GM18517 (cell line): ENCODE measurements around the gene SMG6.
"Not testable (repeated sequence)": the region's sequence is repeated elsewhere in the genome, so short reads cannot be mapped to it uniquely, and the experiment has no call there.

ENCODE experiments used
- ATAC-seq: cut with Tn5 transposase; IDR thresholded peaks from one replicate; pipeline ENCODE4 v1.9.1; 2021; ENCODE audit warnings: mild to moderate bottlenecking, moderate library complexity; ENCODE audit not compliant: unreplicated experiment

The SMG6 gene

GRCh38 chr17:2264067-2264860 lies 39.3 kb downstream of the SMG6 start:
- no peak for ATAC-seq

- no peak for ATAC-seq
These were observed 40.2 kb downstream of the SMG6 start for GRCh38 chr17:2263183-2264066.

DNA sequence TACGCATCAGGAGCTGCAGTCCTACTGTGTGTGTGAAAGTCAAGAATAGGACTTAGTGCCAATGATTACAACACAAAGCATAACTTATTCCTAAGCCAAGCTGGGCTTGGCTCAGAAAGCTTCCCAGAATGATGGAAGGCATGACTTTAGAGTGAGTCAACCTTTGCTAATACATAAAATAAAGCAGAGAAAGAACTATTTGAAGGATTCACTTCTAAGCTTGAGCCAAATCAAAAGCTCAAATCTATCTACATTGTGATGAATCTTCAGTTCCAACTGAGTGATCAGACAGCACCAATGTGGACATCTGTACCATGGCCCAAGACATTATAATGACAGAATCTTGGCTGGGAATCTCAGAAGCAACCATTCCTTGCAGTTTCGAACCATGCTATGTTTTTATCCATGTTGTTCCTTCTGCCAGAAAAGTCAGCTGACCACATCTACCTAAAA lies 41.4 kb downstream of the SMG6 start:
- no peak for ATAC-seq

GRCh38 chr17:2259769-2260536 lies 43.6 kb downstream of the SMG6 start:
- ATAC-seq: peak; percentile 63

GRCh38 chr17:2258830-2259229 lies 44.8 kb downstream of the SMG6 start:
- not testable (repeated sequence) for ATAC-seq

DNA sequence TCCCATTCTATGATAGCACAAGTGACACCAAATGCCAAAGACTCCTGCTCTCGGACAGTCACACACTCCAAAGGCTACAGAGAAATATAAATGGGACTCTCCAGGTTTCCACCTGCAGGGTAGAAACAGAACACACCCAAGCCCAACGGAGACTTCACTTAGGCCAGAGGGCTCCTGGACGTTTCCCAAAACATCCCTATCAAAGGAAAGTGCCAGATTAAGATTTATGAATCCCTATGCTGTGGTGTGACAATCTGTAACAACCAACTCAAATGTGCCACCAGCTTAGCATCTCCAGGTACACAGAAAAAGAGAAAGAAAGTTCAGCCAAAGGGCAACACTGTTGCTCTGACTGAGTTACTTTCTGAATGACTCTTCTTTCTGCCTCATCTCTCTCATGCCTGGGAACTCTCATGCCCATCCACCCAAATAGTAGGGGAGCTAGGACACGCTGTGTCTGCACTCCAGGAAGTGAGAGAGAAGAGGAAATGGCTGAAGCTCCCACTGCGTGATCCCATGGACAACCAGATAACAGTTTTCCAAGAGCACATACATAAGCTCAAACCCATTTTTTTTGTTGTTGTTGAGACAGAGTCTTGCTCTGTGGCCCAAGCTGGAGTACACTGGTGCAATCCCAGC lies 49.7 kb downstream of the SMG6 start:
- ATAC-seq: peak; percentile 70

GRCh38 chr17:2253362-2253761 lies 50.2 kb downstream of the SMG6 start:
- no peak for ATAC-seq

DNA sequence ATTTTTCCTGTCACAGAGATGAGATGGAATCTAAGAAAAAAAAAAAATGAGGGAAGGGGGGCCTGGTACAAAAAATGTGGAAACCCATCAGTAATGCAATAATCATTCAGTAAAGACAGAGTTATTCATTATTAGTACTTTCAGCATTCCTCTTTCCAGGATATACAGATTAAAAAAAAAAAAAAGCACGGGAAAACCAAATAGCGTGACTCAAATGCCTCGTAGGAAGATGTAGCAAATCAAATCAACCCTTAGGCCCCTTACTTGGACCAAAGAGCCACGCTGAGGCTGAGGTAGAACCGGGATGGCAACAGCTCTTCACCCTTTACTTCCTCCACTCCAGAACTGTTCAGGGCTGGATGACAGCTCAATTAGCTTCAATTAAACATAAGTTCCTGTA lies 52.5 kb downstream of the SMG6 start:
- ATAC-seq: no peak

DNA sequence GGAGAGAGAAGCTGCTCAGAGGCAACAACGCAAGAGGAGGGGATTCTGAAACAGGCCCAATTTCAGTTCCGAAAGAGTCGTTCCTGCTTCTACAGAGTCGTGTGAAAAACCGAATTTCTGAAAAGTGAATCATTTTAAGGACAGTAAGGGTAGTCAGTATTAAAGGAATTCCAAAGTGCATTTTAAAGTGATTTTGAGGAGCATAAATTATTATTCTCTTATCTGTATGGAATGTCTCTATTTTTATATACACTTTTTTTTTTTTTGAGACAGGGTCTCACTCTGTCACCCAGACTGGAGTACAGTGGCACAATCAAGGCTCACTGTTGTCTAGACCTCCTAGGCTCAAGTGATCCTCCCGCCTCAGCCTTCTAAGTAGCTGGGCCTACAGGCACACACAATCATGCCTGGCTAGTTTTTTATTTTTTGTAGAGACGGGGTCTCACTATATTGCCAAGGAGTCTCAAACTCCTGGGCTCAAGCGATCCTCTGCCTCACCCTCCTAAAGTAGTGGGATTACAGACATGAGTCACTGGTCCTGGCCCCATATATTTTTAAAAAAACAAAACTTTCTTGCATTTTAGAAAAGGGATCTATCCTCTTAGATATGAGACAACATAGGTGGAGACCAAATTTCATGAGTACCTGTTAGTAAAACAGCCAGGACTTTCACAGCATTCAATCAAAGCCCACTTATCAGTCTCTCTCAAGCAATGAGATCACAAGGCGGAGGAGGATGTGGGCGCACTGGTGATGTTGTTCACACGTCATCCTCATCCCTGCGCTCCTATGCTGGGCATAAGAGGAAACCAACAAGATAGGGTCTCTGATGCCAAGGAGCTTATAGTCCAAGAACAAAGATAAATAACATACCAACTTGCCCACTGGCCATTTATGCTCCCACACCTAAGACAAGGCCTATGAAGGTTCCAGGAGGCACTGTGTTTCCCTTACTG lies 53.2 kb downstream of the SMG6 start:
- no peak for ATAC-seq

GRCh38 chr17:2247005-2247404 lies 56.6 kb downstream of the SMG6 start:
- ATAC-seq: no peak

DNA sequence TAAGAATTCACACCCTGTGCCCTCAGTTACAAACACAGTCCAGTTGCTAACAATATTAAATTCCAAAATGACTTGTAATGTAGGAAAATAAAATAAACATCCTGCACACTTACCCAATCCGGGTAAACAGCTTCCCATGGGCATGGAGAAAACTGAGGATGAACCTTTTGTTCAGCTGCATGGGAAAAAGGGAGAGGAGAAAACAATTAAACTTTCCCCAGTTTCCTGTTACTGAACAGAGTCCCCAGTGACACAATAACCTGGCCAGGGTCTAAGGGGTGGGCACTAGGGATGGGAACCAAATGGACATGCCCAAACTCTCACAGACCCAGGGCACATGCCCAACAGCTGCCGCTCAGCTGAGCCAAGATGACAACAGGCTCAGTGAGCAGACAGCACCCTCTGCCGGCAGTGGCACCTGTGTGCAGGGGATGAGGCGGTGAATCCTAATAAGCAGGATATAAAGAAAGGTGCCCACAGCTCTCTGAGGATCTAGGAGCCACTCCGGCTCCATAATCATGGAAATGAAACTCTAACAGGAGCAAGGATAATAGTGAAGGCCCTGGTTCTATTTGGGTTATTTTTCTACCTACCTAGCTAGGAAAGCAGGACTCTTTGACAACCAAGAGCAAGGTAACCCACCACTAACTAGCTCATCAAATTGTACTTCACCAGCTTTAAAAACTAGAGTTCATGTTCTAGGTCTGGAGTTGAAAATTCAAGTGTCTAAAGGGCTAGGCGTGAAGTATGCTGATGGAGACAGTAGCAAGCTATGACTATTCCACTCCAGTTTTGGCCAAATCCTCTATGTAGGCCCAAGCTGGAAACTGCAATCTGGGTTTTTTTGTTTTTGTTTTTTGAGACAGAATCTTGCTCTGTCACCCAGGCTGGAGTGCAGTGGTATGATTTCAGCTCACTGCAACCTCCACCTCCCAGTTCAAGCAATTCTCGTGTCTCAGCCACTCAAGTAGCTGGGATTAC lies 58.8 kb downstream of the SMG6 start:
- no peak for ATAC-seq

- no peak for ATAC-seq
These were observed 59.6 kb downstream of the SMG6 start for GRCh38 chr17:2243953-2244352.

DNA sequence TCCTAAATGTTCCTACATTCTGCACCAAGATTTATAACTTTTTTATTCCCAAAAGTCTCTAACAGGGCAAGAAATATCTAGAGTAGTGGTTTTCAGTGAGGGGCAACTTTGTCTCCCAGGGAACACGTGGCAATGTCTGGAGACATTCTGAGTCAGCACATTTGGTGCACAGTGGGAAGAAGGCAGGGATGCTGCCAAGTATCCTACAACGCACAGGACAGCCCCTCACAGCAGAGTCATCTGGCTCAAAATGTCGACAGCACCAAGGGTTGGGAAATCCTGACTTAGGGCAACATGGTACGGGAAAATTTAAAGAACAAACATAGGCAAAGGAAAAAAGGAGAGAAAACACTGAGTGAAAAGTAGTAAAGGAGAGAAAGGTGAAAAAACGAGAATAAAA lies 61.8 kb downstream of the SMG6 start:
- ATAC-seq: no peak

- ATAC-seq: no peak
These were observed 63.0 kb downstream of the SMG6 start for GRCh38 chr17:2240541-2240940.

DNA sequence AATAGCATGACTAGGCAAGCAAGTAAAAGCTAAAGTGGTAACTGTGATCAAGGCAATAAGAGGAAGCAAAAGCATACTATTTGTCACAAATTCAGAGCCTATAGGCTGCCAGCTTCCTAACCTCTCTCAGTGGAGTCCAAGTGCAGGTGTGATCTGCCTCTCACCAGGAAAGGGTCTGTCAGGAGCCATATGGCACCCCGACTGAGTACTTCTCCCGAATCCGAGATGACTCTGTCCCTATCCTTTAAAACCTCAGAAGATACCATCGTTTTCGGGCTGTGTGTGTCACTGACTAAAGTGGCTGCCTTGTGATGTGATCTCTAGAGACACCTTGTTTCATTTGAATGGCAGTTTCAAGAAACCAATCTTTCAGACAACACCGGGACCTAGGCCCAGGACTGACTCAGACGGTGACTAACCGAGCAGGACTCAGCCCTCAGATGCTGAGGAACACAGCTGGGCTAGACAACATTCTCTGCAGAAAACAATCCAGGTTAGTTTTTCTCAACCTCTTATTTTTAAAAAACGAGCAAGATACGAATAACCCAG lies 63.6 kb downstream of the SMG6 start:
- ATAC-seq: peak; percentile 57

GRCh38 chr17:2239170-2239551 lies 64.4 kb downstream of the SMG6 start:
- ATAC-seq: no peak

- peak; percentile 58 for ATAC-seq
These were observed 65.0 kb downstream of the SMG6 start for GRCh38 chr17:2238432-2239169.
